Measurements from ENCODE around the gene TMEM19.

TMEM19 gene

GRCh38 chr12:71685914-71686657 is at the start of gene TMEM19:
Gene TMEM19, plus strand, starts transcription at chr12:71686082. Its CDS starts 599 bp downstream, at chr12:71686681.
- peak; percentile 80 for DNase-seq

DNA sequence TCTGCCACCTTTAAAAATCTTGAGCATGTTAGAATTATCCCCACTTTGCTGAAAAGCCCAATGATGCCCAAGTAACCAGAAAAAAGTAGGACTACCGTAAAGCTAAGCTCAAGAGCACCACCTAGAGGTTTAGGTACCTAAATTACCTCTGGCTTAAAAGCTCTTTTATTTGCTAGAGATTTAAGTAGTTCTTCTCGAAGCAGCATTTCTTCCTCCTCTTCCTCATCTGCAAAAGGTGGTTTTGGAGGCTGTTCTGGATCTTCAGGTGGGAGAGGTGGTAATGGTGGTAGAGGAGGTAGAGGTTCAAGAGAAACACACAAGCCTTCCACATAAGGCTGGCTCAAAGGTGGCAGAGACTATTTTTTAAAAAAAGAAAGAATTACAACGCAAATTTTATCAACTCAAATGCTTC is 49.2 kb upstream of the TMEM19 start:
- peak; percentile 73 for DNase-seq

- DNase-seq: no peak
These were observed 47.4 kb upstream of the TMEM19 start for GRCh38 chr12:71638499-71638898.

DNA sequence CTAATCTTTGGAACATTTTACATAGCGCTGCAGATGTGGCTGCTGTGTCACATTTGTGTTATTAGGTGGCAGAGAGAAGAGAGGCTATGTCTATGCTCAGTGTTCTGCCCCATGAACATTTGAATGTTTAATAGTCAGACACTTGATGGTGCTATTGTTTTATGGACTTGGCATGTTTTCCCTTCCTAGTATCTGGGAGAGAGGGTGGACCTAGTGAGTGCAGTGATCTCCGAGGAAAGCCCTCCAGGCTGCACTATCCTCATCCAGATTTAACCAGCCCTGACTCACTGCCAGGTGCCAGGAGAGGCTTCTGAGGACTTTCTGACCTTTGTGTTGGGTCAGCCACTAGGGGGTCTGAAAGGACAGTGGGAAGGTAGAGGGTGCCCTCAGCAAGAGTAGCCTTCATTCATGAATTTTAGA is 46.5 kb upstream of the TMEM19 start:
- no peak for DNase-seq

GRCh38 chr12:71640316-71640715 is 45.6 kb upstream of the TMEM19 start:
- no peak for DNase-seq

- DNase-seq: no peak
These were observed 44.5 kb upstream of the TMEM19 start for GRCh38 chr12:71641390-71641789.

- DNase-seq: no peak
These were observed 43.6 kb upstream of the TMEM19 start for GRCh38 chr12:71642264-71642663.

DNA sequence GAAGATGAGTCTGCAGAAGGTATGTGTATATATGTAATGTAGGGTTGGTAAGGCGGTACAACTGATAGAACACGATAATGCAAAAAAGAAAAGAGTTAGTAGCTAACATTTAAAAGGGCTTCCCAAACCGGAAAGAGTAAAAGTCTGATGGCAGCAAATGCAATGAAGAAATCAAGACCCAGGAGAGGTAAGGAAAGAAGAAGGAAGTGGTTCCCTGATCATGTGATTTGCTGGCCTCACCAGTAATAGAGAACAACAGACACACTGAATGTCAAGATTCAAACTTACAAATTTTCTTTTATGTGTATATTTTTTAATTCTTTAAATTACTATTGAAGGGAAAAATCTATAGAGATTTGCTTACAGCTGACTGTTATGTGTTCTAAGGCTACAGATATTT is 40.6 kb upstream of the TMEM19 start:
- no peak for DNase-seq

DNA sequence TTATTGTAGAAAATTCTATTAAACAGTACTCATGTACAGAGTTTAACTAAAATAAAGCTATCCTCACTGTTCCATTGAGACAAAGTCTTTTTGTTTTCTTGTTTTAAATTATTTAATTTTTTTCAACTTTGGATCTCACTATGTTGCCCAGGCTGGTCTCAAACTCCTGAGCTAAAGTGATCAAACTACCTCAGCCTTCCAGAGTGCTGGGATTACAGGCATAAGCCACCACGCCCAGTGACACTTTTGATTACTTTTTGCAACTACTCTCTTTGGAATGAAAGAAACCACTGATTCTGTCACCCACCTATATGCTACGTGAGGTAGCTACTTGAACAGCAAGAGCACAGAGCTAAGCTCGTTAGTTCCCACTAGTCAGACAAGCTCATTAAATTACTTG is 39.4 kb upstream of the TMEM19 start:
- DNase-seq: no peak

- no peak for DNase-seq
These were observed 37.3 kb upstream of the TMEM19 start for GRCh38 chr12:71648537-71648936.

DNA sequence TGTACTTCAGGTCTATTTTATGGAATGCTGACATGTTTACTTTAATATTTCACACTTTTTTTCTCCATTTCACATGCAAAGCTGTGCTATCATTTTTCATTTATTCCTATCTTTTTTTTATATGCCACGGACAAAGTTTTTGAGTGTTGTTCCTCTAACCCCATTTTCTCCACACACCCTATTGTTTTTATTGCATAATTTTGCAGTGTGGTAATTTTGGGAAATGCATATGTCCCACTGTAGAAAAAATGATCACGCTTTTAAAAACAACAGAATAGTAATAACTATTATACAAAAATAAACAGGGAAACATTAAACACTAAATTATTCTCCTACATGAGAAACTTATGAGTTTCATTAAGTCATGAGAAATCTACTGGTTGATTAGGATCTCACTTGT is 36.5 kb upstream of the TMEM19 start:
- no peak for DNase-seq

DNA sequence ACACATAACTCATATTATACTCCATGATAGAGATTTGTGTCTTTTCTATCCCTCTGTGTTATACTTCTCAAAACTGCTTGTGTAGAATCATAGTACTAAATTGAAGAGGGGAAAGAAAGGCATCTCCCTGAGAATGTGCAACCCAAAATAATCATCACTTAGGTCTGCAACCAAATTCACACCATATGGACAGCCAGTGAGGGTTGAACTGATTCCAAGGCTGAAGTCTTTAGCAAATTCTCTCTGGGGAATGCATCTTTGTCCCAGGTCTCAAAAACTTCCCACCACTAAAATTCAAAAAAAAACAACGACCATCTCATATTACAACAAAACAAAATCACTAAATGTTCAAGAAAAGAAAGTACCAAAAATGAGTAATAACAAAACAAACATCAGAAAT is 33.2 kb upstream of the TMEM19 start:
- peak; percentile 87 for DNase-seq

DNA sequence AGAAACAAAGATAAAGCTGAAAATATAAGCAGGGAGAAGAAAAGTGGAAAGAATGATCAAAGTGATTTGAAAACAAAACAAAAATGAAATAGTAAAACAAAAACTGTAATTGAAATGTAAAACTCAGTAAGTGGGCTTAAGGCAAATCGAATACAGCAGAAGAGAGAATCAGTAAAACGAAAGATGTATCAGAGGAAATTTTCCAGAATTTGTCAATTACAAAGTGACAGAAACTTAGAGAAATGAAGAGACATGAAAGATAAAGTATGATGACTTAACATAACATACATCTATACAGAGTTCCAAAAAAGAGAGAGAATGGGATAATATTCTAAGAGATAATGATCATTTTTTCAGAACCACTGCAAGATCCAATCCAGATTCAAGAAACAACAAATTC is 32.7 kb upstream of the TMEM19 start:
- no peak for DNase-seq

DNA sequence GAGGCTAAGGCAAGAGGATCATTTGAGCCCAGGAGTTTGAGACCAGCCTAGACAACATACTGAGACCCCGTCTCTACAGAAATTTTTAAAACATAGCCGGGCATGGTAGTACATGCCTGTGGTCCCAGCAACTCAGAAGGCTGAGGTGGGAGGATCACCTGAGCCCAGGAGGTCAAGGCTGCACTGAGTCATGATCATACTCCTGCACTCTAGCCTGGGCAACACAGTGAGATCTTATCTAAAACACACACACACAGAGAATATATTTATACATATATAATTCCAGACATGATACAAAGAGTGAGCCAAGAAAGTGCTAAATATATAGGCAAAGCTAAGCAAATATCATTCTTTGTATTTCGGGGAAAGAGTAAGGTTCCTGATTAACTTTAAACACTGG is 31.7 kb upstream of the TMEM19 start:
- DNase-seq: no peak

GRCh38 chr12:71655495-71655894 is 30.4 kb upstream of the TMEM19 start:
- DNase-seq: no peak

DNA sequence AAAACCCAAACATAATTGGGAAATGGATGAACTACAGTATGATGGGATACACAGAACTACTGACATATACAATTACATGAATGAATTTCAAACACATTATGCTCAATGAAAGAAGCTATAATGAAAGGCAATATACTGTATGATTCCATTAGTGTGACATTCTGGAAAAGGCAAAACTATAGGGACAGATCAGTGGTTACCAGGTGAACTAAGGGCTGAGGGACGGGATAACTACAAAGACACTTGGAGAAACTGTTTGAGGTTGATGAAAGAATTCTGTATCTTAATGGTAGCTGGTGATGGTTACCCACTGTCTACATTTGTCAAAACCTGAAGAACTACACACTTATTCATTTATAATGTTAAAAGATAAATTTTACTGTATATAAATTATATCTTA is 30.0 kb upstream of the TMEM19 start:
- DNase-seq: no peak

DNA sequence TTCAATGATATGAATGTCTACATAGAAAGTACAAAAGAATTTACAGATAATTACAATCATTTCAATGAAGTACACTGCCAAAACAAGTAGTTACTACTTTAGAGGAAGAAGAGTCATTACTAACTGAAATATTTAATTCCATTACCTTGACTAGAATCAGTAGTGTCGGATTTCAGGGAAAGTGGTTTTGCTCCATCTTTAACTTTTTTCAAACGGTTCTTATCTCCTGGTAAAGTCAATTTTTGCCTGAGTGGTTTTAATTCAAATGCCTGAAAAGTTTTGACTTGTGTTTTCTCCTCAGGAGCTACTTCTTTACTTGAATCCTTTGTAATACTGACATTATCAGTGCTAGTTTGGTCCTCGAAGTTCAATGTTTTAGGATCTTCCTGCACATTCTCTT is 29.1 kb upstream of the TMEM19 start:
- no peak for DNase-seq

DNA sequence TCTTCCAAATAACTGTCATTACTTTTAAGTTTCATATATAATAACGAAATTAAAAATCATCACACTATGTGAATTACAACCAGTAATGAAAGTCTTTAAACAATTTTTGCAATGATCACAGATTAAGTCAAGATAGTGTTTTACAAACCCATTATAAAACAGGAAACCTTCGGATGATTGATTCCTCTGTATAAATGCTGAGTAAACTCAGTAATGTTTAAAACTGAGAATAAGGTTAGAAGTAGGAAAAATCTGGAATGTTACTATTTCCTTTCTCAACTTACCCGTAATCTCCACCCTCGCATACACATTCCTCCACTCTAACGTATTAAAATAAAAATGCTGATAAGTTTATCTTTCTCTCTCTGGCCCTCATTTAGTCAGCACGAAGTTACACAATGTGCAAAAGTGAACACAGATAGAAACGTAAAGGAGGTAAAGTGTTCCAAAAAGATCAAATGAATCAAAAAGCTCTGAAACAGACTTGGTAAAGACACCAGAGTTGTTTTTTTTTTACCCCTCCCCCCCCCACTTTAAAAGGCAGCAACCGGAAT is 23.8 kb upstream of the TMEM19 start:
- DNase-seq: no peak

DNA sequence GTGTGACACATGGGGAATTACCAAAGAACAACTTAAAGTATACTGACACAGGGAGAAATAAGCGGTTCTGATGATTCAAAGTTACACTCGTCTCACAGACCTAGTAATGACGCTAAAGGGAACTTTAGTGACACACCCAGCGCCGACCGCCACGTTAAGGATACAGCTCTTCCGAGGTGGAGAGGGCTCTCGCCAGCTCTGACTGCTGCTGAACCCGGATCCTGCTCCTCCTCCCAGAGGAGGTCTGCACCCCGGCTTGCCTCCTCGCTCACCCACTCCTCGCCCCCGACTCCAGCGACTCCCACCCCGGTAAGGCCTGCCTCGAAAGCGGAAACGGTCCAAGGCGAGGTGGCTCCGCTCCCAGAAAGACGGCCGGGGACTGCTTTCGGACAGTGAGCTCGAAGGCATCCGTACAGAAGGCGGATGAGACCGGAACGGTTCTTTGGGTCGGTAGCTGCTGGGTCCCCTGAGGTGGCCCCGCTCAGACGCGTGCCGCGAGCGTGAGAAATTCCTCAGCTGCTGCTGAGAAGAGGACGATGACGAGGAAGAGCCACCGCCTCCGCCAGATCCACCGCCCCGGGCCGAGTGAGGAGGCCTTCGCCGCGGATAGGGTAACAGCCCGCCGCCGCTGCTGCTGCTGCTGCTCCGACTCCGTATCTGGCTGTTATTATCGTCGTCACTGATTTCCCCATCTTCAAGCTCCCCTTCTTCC is 22.9 kb upstream of the TMEM19 start:
- DNase-seq: peak; percentile 26

GRCh38 chr12:71663561-71664410 is 22.1 kb upstream of the TMEM19 start, which contains the start of the genes THAP2 and ZFC3H1:
Gene THAP2, plus strand, starts transcription at chr12:71664301. Its CDS starts 209 bp downstream, at chr12:71664510.
Gene ZFC3H1, minus strand, starts transcription at chr12:71663848. Its CDS starts 238 bp downstream, at chr12:71663610.
- DNase-seq: peak; percentile 97

DNA sequence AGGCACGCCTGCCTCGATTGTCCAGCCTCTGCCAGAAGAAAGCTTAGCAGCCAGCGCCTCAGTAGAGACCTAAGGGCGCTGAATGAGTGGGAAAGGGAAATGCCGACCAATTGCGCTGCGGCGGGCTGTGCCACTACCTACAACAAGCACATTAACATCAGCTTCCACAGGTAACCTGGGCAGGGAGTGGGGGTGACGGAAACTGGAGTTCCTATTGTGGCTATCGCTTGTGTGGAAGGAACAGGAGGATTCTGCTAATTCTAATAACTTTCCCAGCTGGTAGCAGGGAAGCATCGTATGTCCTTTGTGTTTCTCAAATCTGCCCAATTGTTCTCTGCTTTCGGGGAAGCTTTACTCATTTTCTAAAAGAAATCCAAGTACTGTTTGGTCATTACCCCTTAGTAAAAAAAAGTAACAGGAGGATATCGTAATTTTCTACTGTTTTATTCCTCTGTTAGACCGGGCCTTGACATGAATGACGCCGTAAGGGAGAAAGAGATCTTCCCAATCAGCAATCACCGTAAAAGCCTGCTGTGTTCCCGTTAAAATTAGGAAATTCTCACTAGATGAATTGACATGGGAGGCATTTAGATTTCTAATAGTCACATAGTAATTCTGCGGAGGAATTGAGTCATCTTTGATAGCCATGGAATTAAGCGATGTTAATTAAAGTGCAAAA is 21.3 kb upstream of the TMEM19 start:
- DNase-seq: no peak

DNA sequence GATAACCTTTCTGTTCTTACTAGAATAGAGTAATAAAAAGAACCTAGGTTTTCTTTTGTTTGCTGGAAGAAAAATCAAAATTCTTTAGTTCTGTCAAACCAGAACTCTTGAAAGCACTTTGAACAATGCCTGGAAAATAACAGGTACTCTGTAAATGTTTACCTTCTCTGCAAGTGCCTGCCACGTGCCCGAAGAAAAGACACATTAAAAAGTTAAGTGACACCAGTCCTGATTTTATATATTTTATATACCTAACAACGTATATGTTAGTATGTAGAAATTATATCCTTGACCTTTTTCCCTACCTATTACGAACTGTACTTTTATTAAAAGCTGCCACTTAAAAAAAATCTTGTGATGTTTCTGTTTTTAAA is 20.8 kb upstream of the TMEM19 start:
- no peak for DNase-seq

- no peak for DNase-seq
These were observed 19.6 kb upstream of the TMEM19 start for GRCh38 chr12:71666259-71666658.

Data from NCI-H2171 (cell line).